ENCODE results near the gene NT5DC3. TPM values are rescaled to one million over a fixed set of nuclear protein-coding genes. Genes with fewer than 3 reads are reported as not detected.
A peak's percentile ranks its signal among the peaks of the same experiment; 100 is the strongest.

Gene NT5DC3
- total and polyA plus RNA-seq, 2 of the 13 experiments (the other 11 are each of a cell fraction or from before 2014, with no cell fraction given) = 3.2 to 6.6 TPM

- TF ChIP-seq ZNF788 (CRISPR knock-in tag; IDR thresholded peaks at IDR 0.05; ENCODE audit: borderline replicate concordance) (no peak), ZBTB7B (CRISPR knock-in tag; IDR thresholded peaks at IDR 0.05) (no peak), BCLAF1 (IDR thresholded peaks at IDR 0.05) (no peak), ATF1 (CRISPR knock-in tag; IDR thresholded peaks at IDR 0.05) (no peak), SUZ12 (IDR thresholded peaks at IDR 0.05; ENCODE audit: low read depth, low read length) (no peak), ZBTB25 (CRISPR knock-in tag; IDR thresholded peaks at IDR 0.05) (no peak), NFKBIZ (CRISPR knock-in tag; IDR thresholded peaks at IDR 0.05) (no peak), ZNF234 (CRISPR knock-in tag; conservative IDR thresholded peaks at IDR 0.05) (no peak)
Measured at GRCh38 chr12:103864710-103865109, 23.7 kb upstream of the NT5DC3 start (continued).

- Histone ChIP-seq H2AFZ (ENCODE audit: low read length) (no peak overlapping the region), H3K4me3 (replicated peaks in 1 of 3; ENCODE audit: insufficient read depth in 1 of 3, low read depth in 2 of 3, low read length in 3 of 3) (peak overlapping the region in 1 of 3 experiments; percentile 28; a peak in 2 of 6 replicates), H3K4me1 (ENCODE audit: insufficient read depth, low read length) (peaks cover 71% of the 10 kb centered on the region), H4K20me1 (ENCODE audit: insufficient read depth, low read length) (no peaks in the 10 kb centered on the region), H3K79me2 (ENCODE audit: insufficient read depth, low read length) (no peaks in the 10 kb centered on the region), H3K27me3 (ENCODE audit: control insufficient read depth in 1 of 2, insufficient read depth in 2 of 2, low read length in 2 of 2) (peaks cover 0 to 10% of the 10 kb centered on the region in 2 experiments; a peak in 1 of 5 replicates), H3K27ac (ENCODE audit: extremely low read length, insufficient read depth, low read length) (no peak overlapping the region), H3K9ac (ENCODE audit: insufficient read depth, low read depth, low read length) (no peak overlapping the region), H3K9me3 (ENCODE audit: low read length) (no peaks in the 10 kb centered on the region), H3K36me3 (replicated peaks in 1 of 2; ENCODE audit: control insufficient read depth in 1 of 2, insufficient read depth in 2 of 2, low read length in 2 of 2) (no peaks in the 10 kb centered on the region), H3K4me2 (ENCODE audit: low read depth, low read length) (peak overlapping the region; percentile 59)
- ATAC-seq = peak; percentile 64
- ChIA-PET POLR2A (no interaction called here), CTCF (ENCODE audit: low intra/inter-chr PET ratio, low total read pairs) (no interaction called here)
- DNase-seq (ENCODE audit: low spot score) = peak; percentile 67
- intact Hi-C loops (cut with micrococcal nuclease; ENCODE audit: unreplicated experiment) (no loop called here), in situ Hi-C loops (cut with HindIII; ENCODE audit: extremely low pct_ligation_motif_present, low pct_unique_long_range_greater_than_20kb) (no loop called here)
- no peak for FAIRE-seq
- 4% methylated on average over 10 of the region's 10 CpGs for WGBS (ENCODE audit: low lambda C conversion rate)
- BruUV-seq (replicated peaks) = no TSS peak
- TF ChIP-seq MIXL1 (CRISPR knock-in tag; IDR thresholded peaks at IDR 0.05) = no peak
- no peak for TF ChIP-seq ZBTB37 (CRISPR knock-in tag; IDR thresholded peaks at IDR 0.05)
- no peak for TF ChIP-seq ZNF350 (CRISPR knock-in tag; IDR thresholded peaks at IDR 0.05; ENCODE audit: borderline replicate concordance, low read depth)
- no peak for TF ChIP-seq FOXA1 (IDR thresholded peaks at IDR 0.05)
- 0 out of 2 replicates have a peak, but pooled peaks have one; percentile 9 for TF ChIP-seq FOXA1 (CRISPR knock-in tag; IDR thresholded peaks at IDR 0.05)
- TF ChIP-seq SKI (IDR thresholded peaks at IDR 0.05; ENCODE audit: partially characterized antibody) = no peak
- peak; percentile 21; the same call in 1 of the 2 replicates for TF ChIP-seq SRF (IDR thresholded peaks at IDR 0.05; ENCODE audit: low read depth, low read length)
- TF ChIP-seq ZNF343 (CRISPR knock-in tag; IDR thresholded peaks at IDR 0.05) = no peak
- TF ChIP-seq CREB1 (IDR thresholded peaks at IDR 0.05) = no peak
- no peak for TF ChIP-seq CREB1 (CRISPR knock-in tag; IDR thresholded peaks at IDR 0.05)
- no peak for TF ChIP-seq CEBPG (CRISPR knock-in tag; IDR thresholded peaks at IDR 0.05)
Measured at GRCh38 chr12:103858953-103859601, 18.0 kb upstream of the NT5DC3 start.

All from HepG2 (cell line).